H1 (cell line): ENCODE results near the gene GNAQ. TPM values are rescaled to one million over a fixed set of nuclear protein-coding genes. Genes with fewer than 3 reads are reported as not detected.

Source experiments
- KDM1A ChIP-seq: fragments of 200-600, 300-600 bp; sonication (generic); IDR thresholded peaks from 2 replicates; pipeline ENCODE4 v1.7.1; 2016; ENCODE audit warnings: mild to moderate bottlenecking, low read length, borderline replicate concordance
- RBBP5 ChIP-seq: IDR thresholded peaks from 2 replicates; pipeline ENCODE4 v1.7.1; 2012; ENCODE audit warnings: low read depth, mild to moderate bottlenecking, inconsistent platforms, low read length, moderate library complexity, borderline replicate concordance
- polyA plus RNA-seq, 7 experiments: library from polyadenylated mRNA; depleted of rRNA in 3 of 7; stranded (reverse) in 5 of 7; unstranded in 2 of 7; fragments of >200 nt in 5 of 7; fragments of 200-250 nt in 2 of 7; gene quantifications; 1 replicate in 5 of 7; 2 replicates in 1 of 7; 4 replicates in 1 of 7; pipeline versions ENCODE4 v1.2.1 to v1.2.3, GENCODE V29; 2011 to 2013; ENCODE audit warnings: missing spikeins in 2 of 7, mixed read lengths in 2 of 7
- total RNA-seq: library from RNA; stranded (reverse); fragmentation: NEBNext Ultra II Directional; extraction: Animal tissue kit (Norgen Biotek cat#: 25700); gene quantifications from 2 replicates; pipeline ENCODE4 v1.2.1, GENCODE V29; 2021

The GNAQ gene
- total and polyA plus RNA-seq, 2 of the 8 experiments (the other 6 are each of a cell fraction or from before 2014, with no cell fraction given): 22.8 to 63.8 TPM

GRCh38 chr9:77779010-77779409 is 252.6 kb downstream of the GNAQ start (continued):
- TF ChIP-seq RBBP5 (no peak), KDM1A (no peak)
